ENCODE data around the gene SLC30A5. TPM values are rescaled to one million over a fixed set of nuclear protein-coding genes. Genes with fewer than 3 reads are reported as not detected.
A peak's percentile ranks its signal among the peaks of the same experiment; 100 is the strongest.

SLC30A5 gene
- total and polyA plus RNA-seq, 9 of the 15 experiments (the other 6 are each of a cell fraction or from before 2014, with no cell fraction given) = 22.9 to 86.8 (median 62.5) TPM

GRCh38 chr5:69093771-69094482 lies at the start of gene SLC30A5 (continued):
- TF ChIP-seq ZNF318 (IDR thresholded peaks at IDR 0.05; ENCODE audit: borderline replicate concordance in 1 of 2, low read depth in 1 of 2) (no peak), RFX1 (IDR thresholded peaks at IDR 0.05) (peak; percentile 82), ARHGAP35 (IDR thresholded peaks at IDR 0.05; ENCODE audit: partially characterized antibody) (no peak), TBL1XR1 (IDR thresholded peaks at IDR 0.05; ENCODE audit: low read length in 2 of 2) (peak in 1 of 2 experiments; percentile 48; a peak in 1 of 4 replicates), E2F5 (CRISPR knock-in tag; IDR thresholded peaks at IDR 0.05) (peak; percentile 88; the same call in 1 of the 2 replicates), SMAD1 (IDR thresholded peaks at IDR 0.05; ENCODE audit: low read depth, low read length, partially characterized antibody) (peak; percentile 60), SMC3 (conservative IDR thresholded peaks at IDR 0.05; ENCODE audit: insufficient read depth, low read depth, low read length) (peak; percentile 61), HDAC3 (IDR thresholded peaks at IDR 0.05; ENCODE audit: borderline replicate concordance, partially characterized antibody) (no peak), CAMTA2 (CRISPR knock-in tag; conservative IDR thresholded peaks at IDR 0.05) (no peak), ZKSCAN3 (CRISPR knock-in tag; IDR thresholded peaks at IDR 0.05) (no peak), MAZ (CRISPR knock-in tag; conservative IDR thresholded peaks at IDR 0.05 in 1 of 2, IDR thresholded peaks at IDR 0.05 in 1 of 2) (peak; percentile 70 to 71), ZNF696 (CRISPR knock-in tag; conservative IDR thresholded peaks at IDR 0.05) (no peak), STAG1 (CRISPR knock-in tag; IDR thresholded peaks at IDR 0.05; ENCODE audit: borderline replicate concordance) (peak; percentile 42; the same call in 1 of the 2 replicates), THRAP3 (IDR thresholded peaks at IDR 0.05; ENCODE audit: borderline replicate concordance) (no peak), TCFL5 (CRISPR knock-in tag; conservative IDR thresholded peaks at IDR 0.05) (no peak), MCM5 (IDR thresholded peaks at IDR 0.05; ENCODE audit: low read depth) (no peak), USF1 (CRISPR knock-in tag; IDR thresholded peaks at IDR 0.05) (no peak; the same call in 1 of the 2 replicates), RNF2 (IDR thresholded peaks at IDR 0.05) (0 out of 2 replicates have a peak, but pooled peaks have one; percentile 26), ZNF75A (CRISPR knock-in tag; IDR thresholded peaks at IDR 0.05) (no peak)
